Keratinocyte (primary cell): ENCODE measurements around the gene RCAN3. TPM values are rescaled to one million over a fixed set of nuclear protein-coding genes. Genes with fewer than 3 reads are reported as not detected.

Experiments used
- DNase-seq: peaks from one replicate; pipeline ENCODE4 v3.0.0-alpha.2; 2011; ENCODE audit warnings: low read depth, missing footprints, low spot score
- FAIRE-seq: peaks from 2 replicates; lab custom pipeline; 2011; peaks lifted over from hg19 to GRCh38; lab: Jason Lieb, UNC
- H2AFZ ChIP-seq: 2 replicates; pipeline ENCODE4 v1.6.0; 2012; ENCODE audit warnings: low read length, control low read depth, inconsistent platforms; ENCODE audit not compliant: control insufficient read depth
- H3K27ac ChIP-seq: 2 replicates; pipeline ENCODE4 v1.5.1; 2011; ENCODE audit warnings: low read length; ENCODE audit not compliant: control insufficient read depth, insufficient read depth
- H3K27me3 ChIP-seq: 3 replicates; pipeline ENCODE4 v1.6.0; 2011; ENCODE audit warnings: low read length; ENCODE audit not compliant: control insufficient read depth, insufficient read depth; ENCODE audit errors: extremely low read depth
- H3K36me3 ChIP-seq, 2 experiments: 2 replicates in 1 of 2; 3 replicates in 1 of 2; pipeline ENCODE4 v1.5.1; 2011; ENCODE audit warnings: low read length in 2 of 2, mild to moderate bottlenecking in 1 of 2; ENCODE audit not compliant: control insufficient read depth in 2 of 2, insufficient read depth in 2 of 2; ENCODE audit errors: extremely low read depth in 1 of 2
- H3K4me1 ChIP-seq: 3 replicates; pipeline ENCODE4 v1.5.1; 2011; ENCODE audit warnings: low read length; ENCODE audit not compliant: control insufficient read depth, insufficient read depth; ENCODE audit errors: extremely low read depth
- H3K4me2 ChIP-seq: 3 replicates; pipeline ENCODE4 v1.6.0; 2011; ENCODE audit warnings: low read depth, low read length; ENCODE audit not compliant: control insufficient read depth, insufficient read depth; ENCODE audit errors: extremely low read depth
- H3K4me3 ChIP-seq, 3 experiments: fragments of 200-600 bp in 1 of 3; sonication (generic) in 1 of 3; 2 replicates in 2 of 3; 3 replicates in 1 of 3; pipeline ENCODE4 v1.5.1; 2011 to 2016; ENCODE audit warnings: low read length in 3 of 3, mild to moderate bottlenecking in 3 of 3, control low read depth in 2 of 3, inconsistent platforms in 1 of 3, low read depth in 1 of 3, mixed read lengths in 1 of 3, mixed run types in 1 of 3, moderate library complexity in 1 of 3; ENCODE audit not compliant: control insufficient read depth in 2 of 3, insufficient read depth in 2 of 3; ENCODE audit errors: extremely low read depth in 1 of 3
- H3K79me2 ChIP-seq: 2 replicates; pipeline ENCODE4 v1.6.0; 2012; ENCODE audit warnings: low read length; ENCODE audit not compliant: control insufficient read depth, insufficient read depth
- H3K9ac ChIP-seq: 3 replicates; pipeline ENCODE4 v1.6.0; 2011; ENCODE audit warnings: low read length; ENCODE audit not compliant: control insufficient read depth, insufficient read depth; ENCODE audit errors: extremely low read depth
- H3K9me1 ChIP-seq: 3 replicates; pipeline ENCODE4 v1.6.0; 2011; ENCODE audit warnings: low read length; ENCODE audit not compliant: control insufficient read depth, insufficient read depth; ENCODE audit errors: extremely low read depth
- H3K9me3 ChIP-seq: 2 replicates; pipeline ENCODE4 v1.5.1; 2012; ENCODE audit warnings: low read depth, low read length; ENCODE audit not compliant: control insufficient read depth
- H4K20me1 ChIP-seq: 3 replicates; pipeline ENCODE4 v1.6.0; 2011; ENCODE audit warnings: low read length; ENCODE audit not compliant: control insufficient read depth, insufficient read depth; ENCODE audit errors: extremely low read depth
- EZH2 ChIP-seq: IDR thresholded peaks from one replicate; pipeline ENCODE4 v1.6.1; 2012; ENCODE audit warnings: inconsistent platforms, mild to moderate bottlenecking, low read length, moderate library complexity
- dilution Hi-C: fragments of 300-500 bp; cut with MboI; formaldehyde crosslinking; loops from one replicate; pipeline ENCODE4 v1.7.0; 2020; ENCODE audit warnings: low sequenced_read_pairs; ENCODE audit not compliant: extremely low pct_ligation_motif_present
- polyA plus RNA-seq, 5 experiments: library from polyadenylated mRNA; depleted of rRNA in 3 of 5; stranded (reverse) in 3 of 5; stranded (forward) in 1 of 5; unstranded in 1 of 5; fragments of >200 nt; gene quantifications; 1 replicate in 1 of 5; 2 replicates in 3 of 5; 3 replicates in 1 of 5; pipeline versions ENCODE4 v1.2.1 to v1.2.3, GENCODE V29; 2011 to 2012; ENCODE audit warnings: missing spikeins in 2 of 5, low read depth in 1 of 5, low replicate concordance in 1 of 5
- TF ChIP-seq, protein P1 (sequence below), 3 experiments: IDR thresholded peaks in 1 of 3; conservative IDR thresholded peaks in 1 of 3; optimal IDR thresholded peaks in 1 of 3; 2 replicates in 2 of 3; 3 replicates in 1 of 3; pipeline versions ENCODE3 to v1.5.1; 2011; ENCODE audit warnings: low read length in 3 of 3, mild to moderate bottlenecking in 3 of 3, moderate library complexity in 2 of 3, control low read depth in 1 of 3, inconsistent platforms in 1 of 3; ENCODE audit not compliant: insufficient read depth in 2 of 3; ENCODE audit errors: extremely low read depth in 1 of 3

RCAN3 gene
- polyA plus RNA-seq, 1 donor (not counting 4 experiments of a cell fraction or from before 2014, with no cell fraction given): 13.8 TPM

DNA sequence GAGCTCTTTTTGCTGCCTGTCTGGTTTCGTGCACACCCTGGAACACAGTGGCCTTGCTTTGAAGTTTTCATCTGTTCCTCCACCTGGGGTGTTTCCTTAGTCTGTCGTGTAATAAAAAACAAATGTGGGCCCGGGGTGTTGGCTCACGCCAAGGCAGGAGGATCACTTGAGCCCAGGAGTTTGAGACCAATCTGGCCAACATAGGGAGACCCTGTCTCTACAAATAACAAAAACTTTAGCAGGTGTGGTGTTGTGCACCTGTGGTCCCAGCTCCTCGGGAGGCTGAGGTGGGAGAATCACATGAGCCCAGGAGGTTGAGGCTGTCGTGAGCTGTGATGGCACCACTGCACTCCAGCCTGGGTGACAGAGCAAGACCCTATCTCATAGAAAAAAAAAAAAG is 57.7 kb downstream of the RCAN3 start:
- no peak overlapping the region for H3K27ac ChIP-seq
- DNase-seq: no peak
- peaks cover 10% of the 10 kb centered on the region for H3K4me1 ChIP-seq
- no peaks in the 10 kb centered on the region for H3K9me3 ChIP-seq
- no peaks in the 10 kb centered on the region for H3K9me1 ChIP-seq
- peaks cover 6% of the 10 kb centered on the region for H3K27me3 ChIP-seq
- no peaks in the 10 kb centered on the region for H3K36me3 ChIP-seq
- H2AFZ ChIP-seq: no peak overlapping the region
- dilution Hi-C loops: no loop called here
- TF ChIP-seq EZH2: no peak
- TF ChIP-seq, protein P1, sequence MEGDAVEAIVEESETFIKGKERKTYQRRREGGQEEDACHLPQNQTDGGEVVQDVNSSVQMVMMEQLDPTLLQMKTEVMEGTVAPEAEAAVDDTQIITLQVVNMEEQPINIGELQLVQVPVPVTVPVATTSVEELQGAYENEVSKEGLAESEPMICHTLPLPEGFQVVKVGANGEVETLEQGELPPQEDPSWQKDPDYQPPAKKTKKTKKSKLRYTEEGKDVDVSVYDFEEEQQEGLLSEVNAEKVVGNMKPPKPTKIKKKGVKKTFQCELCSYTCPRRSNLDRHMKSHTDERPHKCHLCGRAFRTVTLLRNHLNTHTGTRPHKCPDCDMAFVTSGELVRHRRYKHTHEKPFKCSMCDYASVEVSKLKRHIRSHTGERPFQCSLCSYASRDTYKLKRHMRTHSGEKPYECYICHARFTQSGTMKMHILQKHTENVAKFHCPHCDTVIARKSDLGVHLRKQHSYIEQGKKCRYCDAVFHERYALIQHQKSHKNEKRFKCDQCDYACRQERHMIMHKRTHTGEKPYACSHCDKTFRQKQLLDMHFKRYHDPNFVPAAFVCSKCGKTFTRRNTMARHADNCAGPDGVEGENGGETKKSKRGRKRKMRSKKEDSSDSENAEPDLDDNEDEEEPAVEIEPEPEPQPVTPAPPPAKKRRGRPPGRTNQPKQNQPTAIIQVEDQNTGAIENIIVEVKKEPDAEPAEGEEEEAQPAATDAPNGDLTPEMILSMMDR (optimal IDR thresholded peaks at IDR 0.05 in 1 of 3, IDR thresholded peaks at IDR 0.05 in 1 of 3, conservative IDR thresholded peaks at IDR 0.05 in 1 of 3; ENCODE audit: extremely low read depth in 1 of 3, insufficient read depth in 2 of 3, low read length in 3 of 3): no peak
- no peaks in the 10 kb centered on the region for H3K79me2 ChIP-seq
- no peak overlapping the region for H3K4me2 ChIP-seq
- no peak for FAIRE-seq
- H4K20me1 ChIP-seq: no peaks in the 10 kb centered on the region
- no peak overlapping the region for H3K9ac ChIP-seq
- no peak overlapping the region for H3K4me3 ChIP-seq

DNA sequence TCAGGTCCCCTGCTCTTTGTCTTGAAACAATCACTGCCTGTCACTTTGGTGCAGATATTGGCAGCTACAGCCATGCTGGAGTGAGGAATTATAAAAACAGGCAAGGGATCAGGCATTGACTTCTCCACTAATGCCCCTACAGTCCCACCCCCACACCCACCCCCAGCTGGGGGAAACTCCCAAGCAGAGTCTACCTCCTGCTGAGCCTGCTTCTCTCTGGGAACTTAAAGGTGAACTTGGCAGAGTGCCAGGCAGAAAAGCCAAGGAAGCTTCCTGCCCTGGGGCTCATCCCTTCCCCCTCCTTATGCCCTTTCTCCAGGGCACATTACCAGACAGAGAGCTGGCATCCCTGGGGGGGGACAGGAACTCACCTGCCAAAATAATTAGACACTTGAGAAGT is 60.0 kb downstream of the RCAN3 start:
- DNase-seq: no peak
- Histone ChIP-seq H4K20me1 (no peaks in the 10 kb centered on the region), H3K27me3 (no peaks in the 10 kb centered on the region), H3K4me1 (peaks cover 22% of the 10 kb centered on the region), H2AFZ (no peak overlapping the region), H3K36me3 (no peaks in the 10 kb centered on the region), H3K27ac (no peak overlapping the region), H3K9ac (no peak overlapping the region), H3K79me2 (no peaks in the 10 kb centered on the region), H3K9me3 (no peaks in the 10 kb centered on the region), H3K9me1 (no peaks in the 10 kb centered on the region), H3K4me2 (peak overlapping the region; percentile 56), H3K4me3 (no peak overlapping the region)
- FAIRE-seq: no peak
- TF ChIP-seq EZH2: no peak
- TF ChIP-seq, protein P1 (optimal IDR thresholded peaks at IDR 0.05 in 1 of 3, IDR thresholded peaks at IDR 0.05 in 1 of 3, conservative IDR thresholded peaks at IDR 0.05 in 1 of 3; ENCODE audit: extremely low read depth in 1 of 3, insufficient read depth in 2 of 3, low read length in 3 of 3): no peak
- dilution Hi-C loops: no loop called here
